Activated CD4-positive, CD25-positive, alpha-beta regulatory T cell treated with anti-CD3 and anti-CD28 coated beads, Interleukin-2, amount 50 U/mL, for 16 hours (primary cell): ENCODE results near the gene CENPH.
"Not testable (repeated sequence)": the region's sequence is repeated elsewhere in the genome, so short reads cannot be mapped to it uniquely, and the experiment has no call there.

Experiments
- DNase-seq: peaks from one replicate; pipeline ENCODE4 v3.0.0-alpha.2; 2020; ENCODE audit warnings: low read depth, low spot score

CENPH gene

GRCh38 chr5:69209602-69210001, 20.2 kb downstream of the CENPH start:
- no peak for DNase-seq

- DNase-seq = no peak
Measured at GRCh38 chr5:69211200-69211599, 21.8 kb downstream of the CENPH start.

GRCh38 chr5:69212022-69212421, 22.6 kb downstream of the CENPH start:
- no peak for DNase-seq

GRCh38 chr5:69213513-69214215, 24.3 kb downstream of the CENPH start:
- no peak for DNase-seq

- DNase-seq = no peak
Measured at GRCh38 chr5:69217151-69217511, 27.7 kb downstream of the CENPH start.

DNA sequence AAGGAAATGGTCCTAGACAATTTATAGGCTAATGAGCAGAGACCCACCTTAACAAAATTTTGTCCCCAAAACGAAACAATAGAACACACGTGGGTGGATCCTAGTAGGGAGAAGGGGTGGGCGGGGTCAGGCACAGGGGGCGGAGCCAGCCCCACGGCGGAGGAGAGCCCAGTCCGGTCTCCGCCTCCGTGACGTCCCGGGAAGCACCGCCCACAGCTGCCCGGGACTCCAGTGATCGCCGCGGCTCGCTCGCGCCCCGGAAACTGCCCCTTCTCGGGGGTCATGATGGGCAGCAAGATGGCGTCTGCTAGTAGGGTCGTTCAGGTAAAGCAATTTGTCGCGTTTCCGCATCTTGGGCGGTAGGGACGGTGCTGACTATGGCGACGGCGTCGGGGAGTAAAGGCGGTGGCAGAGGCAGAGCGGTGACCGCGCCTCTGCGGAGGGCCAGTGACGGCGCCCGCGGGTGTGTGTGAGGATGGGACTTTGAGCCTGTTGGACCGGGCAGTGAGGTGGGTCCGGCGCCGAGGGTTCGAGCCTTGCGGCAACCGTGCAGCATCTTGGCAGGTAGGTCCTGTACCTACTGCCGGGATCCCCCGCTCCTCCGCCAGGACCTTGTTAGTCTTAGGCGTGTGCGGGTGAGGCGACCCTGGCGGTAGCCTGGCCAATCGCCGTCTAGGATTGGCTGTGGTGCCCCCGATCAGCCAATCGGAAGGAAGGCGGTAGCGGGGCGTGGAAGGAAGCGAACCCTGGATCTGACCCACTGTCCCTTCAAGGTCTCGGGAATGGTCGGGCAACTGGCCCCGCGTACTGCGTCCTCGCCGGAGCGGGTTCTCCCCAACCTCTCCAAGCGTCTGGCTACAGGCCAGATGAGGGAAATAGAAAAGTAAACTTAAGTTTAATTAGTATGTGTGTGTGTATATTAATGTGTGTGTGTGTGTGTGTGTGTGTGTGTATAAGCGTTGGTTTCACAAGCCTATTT, 28.5 kb downstream of the CENPH start:
- DNase-seq = peak; percentile 77

GRCh38 chr5:69219939-69220338, 30.6 kb downstream of the CENPH start:
- no peak for DNase-seq

DNA sequence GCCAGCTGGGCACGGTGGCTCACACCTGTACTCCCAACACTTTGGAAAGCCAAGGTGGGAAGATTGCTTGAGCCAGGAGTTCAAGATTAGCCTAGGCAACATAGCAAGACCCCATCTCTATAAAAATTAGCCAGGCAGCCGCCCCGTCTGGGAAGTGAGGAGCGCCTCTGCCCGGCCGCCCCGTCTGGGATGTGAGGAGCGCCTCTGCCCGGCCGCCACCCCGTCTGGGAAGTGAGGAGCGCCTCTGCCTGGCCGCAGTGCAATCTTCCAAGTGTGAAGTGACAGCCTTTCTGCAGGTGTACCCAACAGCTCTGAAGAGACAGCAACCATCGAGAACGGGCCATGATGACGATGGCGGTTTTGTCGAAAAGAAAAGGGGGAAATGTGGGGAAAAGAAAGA, 31.0 kb downstream of the CENPH start:
- not testable (repeated sequence) for DNase-seq

DNA sequence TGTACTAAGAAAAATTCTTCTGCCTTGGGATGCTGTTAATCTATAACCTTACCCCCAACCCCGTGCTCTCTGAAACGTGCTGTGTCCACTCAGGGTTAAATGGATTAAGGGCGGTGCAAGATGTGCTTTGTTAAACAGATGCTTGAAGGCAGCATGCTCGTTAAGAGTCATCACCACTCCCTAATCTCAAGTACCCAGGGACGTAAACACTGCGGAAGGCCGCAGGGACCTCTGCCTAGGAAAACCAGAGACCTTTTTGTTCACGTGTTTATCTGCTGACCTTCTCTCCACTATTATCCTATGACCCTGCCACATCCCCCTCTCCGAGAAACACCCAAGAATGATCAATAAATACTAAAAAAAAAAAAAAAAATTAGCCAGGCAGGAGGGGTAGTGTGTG, 31.4 kb downstream of the CENPH start:
- DNase-seq = not testable (repeated sequence)

DNA sequence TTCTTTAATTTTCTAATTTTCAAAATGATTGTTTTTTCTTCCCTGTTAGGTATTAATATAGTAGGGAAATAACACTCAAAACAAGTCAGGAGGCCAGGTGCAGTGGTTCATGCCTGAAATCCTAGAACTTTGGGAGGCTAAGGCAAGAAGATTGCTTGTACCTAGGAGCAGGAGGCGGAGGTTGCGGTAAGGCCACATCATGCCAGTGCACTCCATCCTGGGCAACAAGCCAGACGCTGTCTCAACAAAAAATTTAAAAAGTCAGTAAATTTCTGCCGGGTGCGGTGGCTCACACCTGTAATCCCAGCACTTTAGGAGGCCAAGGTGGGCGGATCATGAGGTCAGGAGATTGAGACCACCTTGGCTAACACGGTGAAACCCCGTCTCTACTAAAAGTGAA, 35.1 kb downstream of the CENPH start:
- no peak for DNase-seq

- DNase-seq = no peak
Measured at GRCh38 chr5:69225860-69226259, 36.5 kb downstream of the CENPH start.

- no peak for DNase-seq
Measured at GRCh38 chr5:69230181-69230580, 40.8 kb downstream of the CENPH start.

- no peak for DNase-seq
Measured at GRCh38 chr5:69231281-69231680, 41.9 kb downstream of the CENPH start.

GRCh38 chr5:69231851-69232250, 42.5 kb downstream of the CENPH start:
- DNase-seq = no peak

DNA sequence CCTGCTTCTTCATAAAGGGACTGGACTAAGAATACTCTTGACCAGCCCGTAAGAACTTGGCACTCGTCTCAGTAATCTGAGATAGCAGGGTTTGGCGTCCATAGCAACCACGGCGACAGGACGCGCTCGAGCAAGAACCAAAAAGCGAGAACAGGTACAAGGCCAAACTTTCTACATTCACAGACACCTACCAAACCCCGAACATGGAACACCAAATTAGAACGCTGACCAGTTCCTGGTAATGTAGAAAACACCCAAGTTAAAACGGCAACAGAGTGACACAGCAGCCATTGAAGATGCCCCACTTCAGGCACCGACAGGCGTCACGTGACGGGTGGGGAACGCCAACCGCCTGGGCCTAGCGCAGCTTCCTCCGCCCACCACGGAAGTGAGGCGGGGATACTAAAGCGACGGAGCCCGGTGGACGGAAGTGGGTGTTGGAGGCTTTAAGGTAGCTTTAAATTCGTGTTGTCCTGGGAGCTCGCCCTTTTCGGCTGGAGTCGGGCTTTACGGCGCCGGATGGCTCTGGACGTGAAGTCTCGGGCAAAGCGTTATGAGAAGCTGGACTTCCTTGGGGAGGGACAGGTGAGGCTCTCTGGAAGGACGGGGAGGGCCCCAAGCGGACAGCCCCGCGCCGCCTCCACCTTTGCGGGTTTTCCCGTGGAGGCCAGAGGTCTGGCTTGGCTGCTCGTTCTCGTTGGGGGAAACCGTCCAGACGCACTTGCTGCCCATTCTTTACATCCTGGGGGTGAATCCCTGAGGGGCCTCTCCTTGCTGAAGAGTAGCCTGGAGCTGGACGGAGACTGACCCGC, 45.3 kb downstream of the CENPH start, which contains the start of gene CDK7:
CDK7 (plus strand) TSS at position 430 of the 812 bp plus-strand sequence; CDS start at position 520, 90 bp downstream.
- DNase-seq = peak; percentile 85

GRCh38 chr5:69236733-69237132, 47.4 kb downstream of the CENPH start:
- not testable (repeated sequence) for DNase-seq

DNA sequence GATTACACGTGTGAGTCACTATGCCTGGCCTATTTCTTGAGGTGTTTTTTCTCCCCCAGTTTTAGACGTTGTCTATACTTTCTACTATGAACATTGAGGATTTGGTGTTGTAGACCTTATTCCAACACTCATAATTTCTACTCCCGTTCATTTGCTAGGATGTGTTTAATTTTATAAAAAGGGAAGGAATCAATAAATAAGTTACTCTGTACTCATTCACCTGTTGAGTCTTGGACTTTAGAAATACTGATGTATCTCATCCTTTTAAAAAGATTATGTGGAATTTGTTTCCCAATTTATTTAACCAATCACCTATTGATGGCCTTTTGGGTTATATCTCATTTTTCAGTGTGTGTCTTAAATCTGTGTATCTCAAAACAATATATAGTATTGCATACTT, 48.5 kb downstream of the CENPH start:
- DNase-seq = no peak

DNA sequence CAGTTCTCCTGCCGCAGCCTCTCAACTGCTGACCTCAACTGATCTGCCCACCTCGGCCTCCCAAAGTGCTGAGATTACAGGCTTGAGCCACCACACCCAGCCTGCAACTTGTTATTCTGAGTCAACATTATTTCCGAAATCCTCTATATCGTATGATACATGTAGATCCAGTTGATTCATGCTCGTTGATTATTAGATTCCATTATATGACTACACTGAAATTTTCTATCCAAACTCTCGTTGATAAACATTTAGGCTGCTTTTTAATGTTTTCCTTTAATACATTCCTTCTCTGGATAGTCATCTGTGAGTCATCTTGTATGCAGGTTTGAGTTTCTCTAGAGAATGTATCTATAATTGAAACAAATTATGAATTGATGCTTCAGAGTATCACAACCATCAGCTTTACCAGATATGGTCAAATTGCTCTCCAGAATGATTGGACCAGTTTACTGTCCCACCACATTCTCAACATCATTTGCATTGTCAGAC, 49.4 kb downstream of the CENPH start:
- no peak for DNase-seq

- DNase-seq = no peak
Measured at GRCh38 chr5:69242215-69242927, 53.0 kb downstream of the CENPH start.

DNA sequence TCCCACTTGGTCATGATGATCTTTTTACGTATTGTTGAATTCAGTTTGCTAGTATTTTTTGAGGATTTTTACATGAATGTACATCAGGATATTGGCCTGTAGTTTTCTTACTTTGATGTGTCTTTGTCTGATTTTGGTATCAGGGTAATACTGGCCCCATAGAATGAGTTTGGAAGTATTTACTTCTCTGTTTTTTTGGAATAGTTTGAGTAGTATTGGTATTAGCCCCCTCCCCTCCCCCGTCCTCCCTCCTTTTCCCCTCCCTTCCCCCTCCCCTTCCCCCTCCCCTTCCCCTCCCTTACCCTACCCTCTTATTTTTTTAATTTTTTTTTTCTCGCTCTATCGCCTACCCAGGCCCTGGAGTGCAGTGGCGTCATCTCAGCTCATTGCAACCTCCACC, 55.6 kb downstream of the CENPH start:
- DNase-seq = no peak

- DNase-seq = no peak
Measured at GRCh38 chr5:69248019-69248418, 58.6 kb downstream of the CENPH start.
